ENCODE data around the gene KRT81. TPM values are rescaled to one million over a fixed set of nuclear protein-coding genes. Genes with fewer than 3 reads are reported as not detected.

Gene KRT81
- total and polyA plus RNA-seq, 8 donors: 0.22 to 0.76 (median 0.52) TPM; not detected in 4

DNA sequence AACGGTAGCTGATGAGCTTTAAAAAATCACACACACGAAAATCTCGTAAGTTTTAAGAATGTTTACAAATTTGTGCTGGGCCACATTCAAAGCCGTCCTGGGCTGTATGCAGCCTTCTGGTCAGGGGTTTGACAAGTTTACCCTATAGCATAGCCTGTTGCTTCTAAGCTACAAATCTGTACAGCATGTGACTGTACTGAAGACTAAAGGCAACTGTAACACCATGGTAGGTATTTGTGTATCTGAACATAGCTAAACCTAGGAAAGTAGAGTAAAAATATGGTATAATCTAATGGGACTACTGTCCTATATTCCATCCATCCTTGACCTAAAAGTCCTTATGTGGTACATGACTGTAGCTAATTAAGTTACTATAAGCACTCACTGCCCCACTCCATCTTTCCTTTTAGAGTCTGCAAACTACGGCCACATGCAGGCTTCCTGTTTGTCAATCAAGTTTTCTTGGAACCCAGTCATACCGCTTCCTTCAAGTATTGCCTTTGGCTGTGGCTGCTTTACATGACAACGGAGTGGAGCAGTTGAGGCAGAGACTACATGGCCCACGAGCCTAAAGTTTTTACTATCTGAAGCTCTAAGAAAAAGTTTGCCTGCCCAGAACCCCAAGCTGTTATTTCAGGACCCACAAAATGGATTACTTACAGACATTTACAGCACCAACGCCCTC, 39.8 kb downstream of the KRT81 start:
- DNase-seq (peak in 2 of 6 donors; percentile 5 to 6), FAIRE-seq (no peak), ATAC-seq (no peak)
- intact Hi-C loops (cut with DNase I): no loop called here
- Histone ChIP-seq H3K36me3 (no peaks in the 10 kb centered on the region), H3K4me1 (peaks cover 30 to 37% (median 35%) of the 10 kb centered on the region in 3 donors), H3K9me3 (no peaks in the 10 kb centered on the region), H3K27ac (peak overlapping the region in 1 of 4 donors; percentile 90), H3K27me3 (no peaks in the 10 kb centered on the region), H3K4me3 (no peak overlapping the region)
- TF ChIP-seq, protein P1, sequence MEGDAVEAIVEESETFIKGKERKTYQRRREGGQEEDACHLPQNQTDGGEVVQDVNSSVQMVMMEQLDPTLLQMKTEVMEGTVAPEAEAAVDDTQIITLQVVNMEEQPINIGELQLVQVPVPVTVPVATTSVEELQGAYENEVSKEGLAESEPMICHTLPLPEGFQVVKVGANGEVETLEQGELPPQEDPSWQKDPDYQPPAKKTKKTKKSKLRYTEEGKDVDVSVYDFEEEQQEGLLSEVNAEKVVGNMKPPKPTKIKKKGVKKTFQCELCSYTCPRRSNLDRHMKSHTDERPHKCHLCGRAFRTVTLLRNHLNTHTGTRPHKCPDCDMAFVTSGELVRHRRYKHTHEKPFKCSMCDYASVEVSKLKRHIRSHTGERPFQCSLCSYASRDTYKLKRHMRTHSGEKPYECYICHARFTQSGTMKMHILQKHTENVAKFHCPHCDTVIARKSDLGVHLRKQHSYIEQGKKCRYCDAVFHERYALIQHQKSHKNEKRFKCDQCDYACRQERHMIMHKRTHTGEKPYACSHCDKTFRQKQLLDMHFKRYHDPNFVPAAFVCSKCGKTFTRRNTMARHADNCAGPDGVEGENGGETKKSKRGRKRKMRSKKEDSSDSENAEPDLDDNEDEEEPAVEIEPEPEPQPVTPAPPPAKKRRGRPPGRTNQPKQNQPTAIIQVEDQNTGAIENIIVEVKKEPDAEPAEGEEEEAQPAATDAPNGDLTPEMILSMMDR (IDR thresholded peaks at IDR 0.05): no peak
- 80 to 89% methylated on average over 9 of the region's 9 CpGs for WGBS, 2 donors

DNA sequence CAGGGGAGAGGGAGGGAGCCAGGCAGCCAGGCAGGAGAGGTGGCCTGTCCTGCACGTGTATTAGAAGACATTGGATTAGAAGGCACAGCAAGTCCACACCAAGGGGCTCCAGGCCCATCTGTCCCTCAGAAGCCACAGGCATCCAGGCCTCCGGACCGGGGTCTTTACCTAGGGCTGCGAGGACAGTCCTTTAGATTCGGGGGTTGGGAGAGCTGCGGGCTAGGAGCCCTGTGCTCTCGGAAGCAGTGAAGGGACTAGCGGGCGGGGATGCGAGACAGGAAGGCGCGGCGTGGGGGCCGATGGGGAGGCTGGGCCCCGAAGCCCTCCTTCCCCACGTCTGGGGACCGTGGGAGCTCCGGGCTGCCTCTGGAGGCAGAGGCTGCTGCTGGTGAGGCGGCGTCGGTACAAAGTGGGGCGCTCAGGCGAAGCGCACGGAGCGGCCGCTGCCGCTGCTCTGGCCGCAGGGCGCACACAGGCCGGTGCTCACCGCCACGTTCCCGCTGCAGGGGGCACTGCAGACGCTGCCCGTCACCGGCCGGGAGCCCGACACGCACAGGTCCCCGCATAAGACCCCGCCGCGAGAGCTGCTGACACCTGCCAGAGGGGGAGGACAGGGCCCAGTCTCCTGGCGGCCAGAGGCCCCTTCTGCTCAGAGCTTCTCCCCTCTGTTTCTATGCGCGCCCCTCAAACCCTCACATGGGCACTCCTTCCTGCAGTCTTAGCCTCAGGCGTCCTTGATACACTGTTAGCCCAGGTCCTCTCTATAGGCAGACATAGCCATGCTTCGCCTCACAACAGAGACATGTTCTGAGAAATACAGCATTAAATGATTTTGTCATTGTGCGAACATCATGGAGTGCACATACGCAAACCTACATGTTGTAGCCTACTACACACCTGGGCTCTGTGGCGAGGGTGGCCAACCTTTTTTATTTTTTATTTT, 41.0 kb downstream of the KRT81 start:
- Histone ChIP-seq H3K27me3 (no peaks in the 10 kb centered on the region), H3K4me3 (peak overlapping the region in 2 of 4 donors; percentile 15 to 43), H3K27ac (peak overlapping the region; percentile 80 to 96 (median 92)), H3K4me1 (peaks cover 42 to 48% (median 45%) of the 10 kb centered on the region in 3 donors), H3K9me3 (no peaks in the 10 kb centered on the region), H3K36me3 (no peaks in the 10 kb centered on the region)
- ATAC-seq: peak in 1 of 4 donors; percentile 4
- DNase-seq: peak in 5 of 6 donors; percentile 19 to 79 (median 42)
- WGBS, 2 donors: 72 to 77% methylated on average over 50 to 52 of the region's 52 CpGs
- intact Hi-C loops (cut with DNase I): no loop called here
- FAIRE-seq: no peak
- TF ChIP-seq, protein P1 (IDR thresholded peaks at IDR 0.05): no peak

DNA sequence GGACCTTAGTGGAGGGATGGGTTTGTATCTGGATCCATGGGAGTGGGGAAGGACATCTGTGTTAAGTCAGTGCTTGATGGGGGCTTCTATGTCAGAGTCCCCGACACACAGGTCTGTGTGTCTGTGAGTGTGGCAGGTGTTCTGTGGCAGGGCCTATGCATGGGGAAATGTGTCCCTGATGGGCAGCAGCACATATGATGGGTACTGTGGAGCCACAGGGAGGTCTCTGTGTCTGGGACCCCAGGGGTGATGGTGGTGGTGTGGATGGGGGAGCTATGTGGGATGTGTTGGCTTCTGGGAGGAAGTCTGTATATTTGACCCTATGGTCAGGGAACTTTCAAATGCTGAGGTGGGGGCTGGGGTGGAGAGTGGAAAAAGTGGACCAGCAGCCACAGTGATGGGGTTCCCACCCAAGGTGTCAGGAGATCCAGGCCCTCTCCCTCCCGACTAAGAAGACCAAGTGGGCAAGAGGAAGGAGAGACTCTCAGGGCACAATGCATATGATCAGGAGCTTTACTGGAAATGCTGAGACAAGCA, 41.8 kb downstream of the KRT81 start:
- DNase-seq: peak in 3 of 6 donors; percentile 17 to 33 (median 26)
- H3K4me1 ChIP-seq: peaks cover 49 to 56% (median 52%) of the 10 kb centered on the region in 3 donors
- no peaks in the 10 kb centered on the region for H3K27me3 ChIP-seq
- 38 to 45% methylated on average over 2 of the region's 2 CpGs for WGBS, 2 donors
- peak overlapping the region; percentile 80 to 96 (median 92) for H3K27ac ChIP-seq
- peak overlapping the region in 2 of 4 donors; percentile 15 to 43 for H3K4me3 ChIP-seq
- peak in 1 of 4 donors; percentile 7 for ATAC-seq
- H3K9me3 ChIP-seq: no peaks in the 10 kb centered on the region
- TF ChIP-seq, protein P1 (IDR thresholded peaks at IDR 0.05): no peak
- intact Hi-C loops (cut with DNase I): no loop called here
- H3K36me3 ChIP-seq: no peaks in the 10 kb centered on the region
- no peak for FAIRE-seq

DNA sequence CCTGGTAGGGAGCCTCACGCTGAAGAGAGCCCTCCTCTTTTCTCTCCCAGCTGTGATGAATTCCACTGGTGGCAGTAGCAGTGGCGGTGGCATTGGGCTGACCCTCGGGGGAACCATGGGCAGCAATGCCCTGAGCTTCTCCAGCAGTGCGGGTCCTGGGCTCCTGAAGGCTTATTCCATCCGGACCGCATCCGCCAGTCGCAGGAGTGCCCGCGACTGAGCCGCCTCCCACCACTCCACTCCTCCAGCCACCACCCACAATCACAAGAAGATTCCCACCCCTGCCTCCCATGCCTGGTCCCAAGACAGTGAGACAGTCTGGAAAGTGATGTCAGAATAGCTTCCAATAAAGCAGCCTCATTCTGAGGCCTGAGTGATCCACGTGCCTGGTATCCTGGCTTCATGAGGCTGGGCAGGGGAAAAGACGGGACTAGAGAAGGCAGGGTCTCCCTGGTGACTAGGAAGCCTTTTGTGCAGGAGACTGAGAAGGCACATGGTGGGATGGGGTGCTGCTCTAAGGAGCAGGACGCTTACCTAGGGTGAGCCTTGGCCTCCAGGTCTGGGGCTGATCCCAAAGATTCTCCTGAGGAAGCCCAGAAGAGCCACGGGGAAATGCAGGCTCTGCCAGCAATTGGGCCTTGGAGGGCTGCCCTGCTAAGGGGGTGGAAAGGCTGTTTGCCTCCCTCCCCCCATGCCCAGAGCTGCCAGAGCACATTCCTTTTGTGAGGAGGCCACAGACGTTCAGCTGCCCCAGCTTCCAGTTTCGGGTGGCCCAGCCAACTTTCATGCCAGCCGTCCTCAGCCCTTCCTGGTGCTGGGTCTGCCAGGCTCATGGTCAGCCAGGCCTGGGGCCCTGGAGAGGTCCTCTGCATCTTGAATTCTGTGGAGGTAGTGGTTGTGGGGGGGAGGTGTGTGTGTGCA, 42.5 kb downstream of the KRT81 start:
- intact Hi-C loops (cut with DNase I): no loop called here
- FAIRE-seq: no peak
- H3K4me3 ChIP-seq: peak overlapping the region in 2 of 4 donors; percentile 15 to 43
- TF ChIP-seq, protein P1 (IDR thresholded peaks at IDR 0.05): no peak
- no peaks in the 10 kb centered on the region for H3K27me3 ChIP-seq
- H3K27ac ChIP-seq: peak overlapping the region; percentile 80 to 96 (median 92)
- H3K36me3 ChIP-seq: no peaks in the 10 kb centered on the region
- peak; percentile 53 to 73 (median 66) for ATAC-seq
- peak; percentile 81 to 95 (median 92) for DNase-seq
- WGBS, 2 donors: 65 to 67% methylated on average over 16 to 18 of the region's 18 CpGs
- H3K9me3 ChIP-seq: no peaks in the 10 kb centered on the region
- peaks cover 55 to 62% (median 60%) of the 10 kb centered on the region in 3 donors for H3K4me1 ChIP-seq
